GM19452 (cell line): Measurements from ENCODE around the gene CENPM.

Experiments
- ATAC-seq: cut with Tn5 transposase; IDR thresholded peaks from one replicate; pipeline ENCODE4 v1.9.1; 2021; ENCODE audit not compliant: unreplicated experiment

The CENPM gene

DNA sequence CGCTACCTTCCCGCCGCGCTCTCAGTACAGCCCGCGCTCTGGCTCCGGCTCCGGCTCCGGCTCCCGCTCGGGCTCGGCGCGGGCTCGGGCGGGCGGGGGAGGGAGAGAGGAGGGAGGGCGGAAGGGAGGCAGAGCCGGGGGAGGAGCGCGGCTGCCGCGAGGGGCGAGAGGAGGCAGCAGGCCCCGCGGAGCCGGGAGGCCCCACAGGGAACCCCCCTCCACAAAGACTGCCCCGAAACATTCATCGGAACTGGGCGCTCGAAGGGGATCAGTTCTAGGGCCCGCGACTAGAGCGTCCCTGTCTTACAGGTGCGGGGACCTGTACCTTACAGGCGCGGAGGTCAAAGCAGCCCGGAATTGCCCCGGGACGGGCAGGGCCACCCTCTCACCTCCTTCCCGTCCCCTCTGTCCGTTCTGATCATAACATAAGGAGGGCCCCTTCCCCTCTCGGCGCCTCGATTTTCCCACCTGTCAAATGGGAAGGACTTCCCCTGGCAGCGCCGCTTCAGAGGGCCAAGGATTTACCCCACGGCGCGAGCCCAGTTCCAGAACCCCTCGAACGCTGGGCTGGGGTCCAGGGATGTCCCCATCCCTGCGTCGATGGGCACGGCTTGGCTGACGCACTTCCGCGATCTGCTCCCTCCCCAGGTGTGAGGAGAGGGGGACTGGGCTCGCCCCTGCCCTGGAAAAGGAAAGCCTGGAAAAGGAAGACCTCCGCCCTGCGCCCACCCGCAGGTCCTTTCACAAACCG, 31.7 kb downstream of the CENPM start, which contains the start of gene SHISA8:
Gene SHISA8 (minus strand): TSS at position 40 of the 751 bp plus-strand sequence. CDS start 407 bp downstream, outside the sequence.
- no peak for ATAC-seq

DNA sequence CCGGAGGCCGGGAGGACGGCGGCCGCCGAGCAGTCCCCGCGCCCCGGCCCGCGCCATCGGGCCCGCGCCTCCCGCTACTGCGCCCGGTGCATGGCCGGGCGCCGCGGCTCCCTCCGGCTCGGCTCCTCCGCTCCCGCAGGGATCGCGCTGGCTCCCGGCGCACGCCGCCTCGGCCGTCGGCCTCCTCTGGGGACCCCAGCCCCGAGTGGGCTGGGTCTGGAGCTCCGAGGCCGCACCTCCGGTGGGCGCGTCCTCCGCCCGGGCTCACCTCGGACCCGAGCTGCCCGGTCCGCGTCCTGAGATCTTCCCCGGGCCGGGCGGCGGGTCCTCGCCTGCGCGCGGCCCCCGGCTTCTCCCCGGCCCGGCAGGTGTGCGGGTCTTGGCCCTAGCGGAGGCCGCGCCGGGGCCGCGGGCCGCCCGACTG, 32.3 kb downstream of the CENPM start:
- ATAC-seq: no peak

DNA sequence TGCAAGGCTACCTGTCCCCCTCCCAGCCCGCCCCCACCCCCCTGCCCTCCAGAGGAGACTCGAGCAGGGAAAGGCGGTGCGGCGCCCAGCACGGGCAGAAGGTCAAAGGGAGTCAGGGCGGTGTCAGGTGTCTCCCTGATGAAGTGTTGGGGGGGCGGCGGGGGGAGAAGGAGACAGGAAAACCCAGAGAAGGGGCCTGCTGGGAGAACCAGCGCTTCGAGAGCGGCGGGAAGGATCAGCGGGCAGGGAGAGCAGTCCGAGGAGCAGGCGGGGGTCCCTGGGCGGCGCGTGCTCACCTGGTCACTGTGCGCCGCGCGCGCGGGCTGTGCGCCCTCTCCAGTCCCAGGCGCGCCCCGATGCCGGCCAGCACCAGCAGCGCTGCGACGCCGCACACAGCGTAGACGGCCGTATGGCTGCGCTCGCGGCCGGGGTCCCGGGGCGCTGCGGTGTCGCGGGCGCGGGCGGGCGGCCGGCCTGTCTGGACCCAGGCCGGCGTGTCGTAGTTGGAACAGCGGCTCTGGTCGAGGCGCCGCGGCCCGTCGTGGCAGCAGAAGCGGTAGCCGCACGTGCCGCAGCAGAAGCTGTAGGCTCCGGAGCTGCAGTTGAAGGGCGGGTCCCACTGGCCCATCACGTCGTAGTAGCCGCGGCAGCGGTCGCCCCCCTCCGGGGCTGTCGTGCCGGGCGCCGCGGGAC, 33.0 kb downstream of the CENPM start:
- ATAC-seq: no peak

DNA sequence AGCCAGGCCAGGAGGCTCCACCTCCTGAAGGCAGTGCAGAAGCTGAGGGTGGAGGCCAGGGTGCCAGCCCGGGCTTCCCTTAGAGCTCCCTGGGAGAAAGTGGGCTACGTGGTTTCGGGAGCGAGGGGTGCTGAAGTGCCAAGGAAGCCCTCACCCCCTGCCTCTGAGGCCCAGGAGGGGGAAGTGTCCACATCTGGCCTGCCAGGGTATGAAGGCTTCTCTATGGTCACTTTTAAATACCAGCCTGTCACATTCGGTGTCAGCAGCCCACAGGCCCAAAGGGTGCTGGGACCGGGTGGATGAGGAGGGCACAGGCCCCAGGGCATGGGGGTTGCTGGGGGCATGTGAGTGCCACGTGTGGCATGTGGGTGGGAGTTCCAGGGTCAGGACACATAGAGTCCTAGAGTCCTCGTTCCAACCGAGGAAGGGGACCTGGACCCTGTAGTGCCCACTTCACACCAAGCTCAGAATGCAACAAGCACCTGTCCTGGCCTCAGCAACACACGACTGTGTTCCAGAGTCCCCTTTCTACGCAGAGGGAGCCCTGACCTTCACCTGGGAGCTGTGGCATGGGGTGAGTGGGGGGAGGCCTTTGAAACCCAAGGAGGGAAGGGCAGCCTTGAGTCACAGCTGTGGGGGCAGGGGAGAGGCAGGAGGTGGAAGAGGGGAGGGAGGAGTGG, 33.8 kb downstream of the CENPM start:
- ATAC-seq: no peak

DNA sequence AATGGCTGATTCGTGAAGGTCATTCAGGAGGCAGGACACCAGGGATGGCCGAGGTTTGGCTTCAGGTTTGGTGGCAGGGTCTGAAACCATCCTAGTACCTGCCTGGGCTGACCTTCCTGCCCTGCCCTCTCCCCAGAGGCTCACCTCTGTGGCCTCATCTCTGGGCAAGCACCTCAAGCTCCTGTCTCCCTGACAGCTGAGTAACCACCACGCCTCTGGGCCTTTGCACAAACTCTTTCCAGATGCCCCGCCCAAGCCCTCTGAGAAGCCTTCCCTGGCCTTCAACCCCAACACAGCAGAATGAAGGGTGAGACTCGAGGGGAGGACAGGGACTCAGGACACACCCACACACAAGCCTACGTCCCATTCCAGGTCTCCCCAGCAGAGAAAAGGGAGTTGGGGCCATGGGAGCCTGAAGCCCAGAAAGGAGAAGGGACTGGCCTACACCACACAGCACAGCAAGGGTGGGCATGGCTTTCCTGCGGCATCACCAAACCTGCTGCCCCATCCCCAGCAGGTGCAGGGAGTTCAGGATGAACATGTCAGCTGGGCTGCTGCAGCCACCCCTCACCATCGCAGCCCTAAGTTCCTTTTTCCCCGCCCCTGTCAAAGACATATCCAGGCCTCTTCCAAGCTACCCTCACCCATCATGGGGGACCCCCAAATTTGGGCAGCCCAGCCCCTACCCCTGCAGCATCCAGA, 34.5 kb downstream of the CENPM start:
- ATAC-seq: no peak

DNA sequence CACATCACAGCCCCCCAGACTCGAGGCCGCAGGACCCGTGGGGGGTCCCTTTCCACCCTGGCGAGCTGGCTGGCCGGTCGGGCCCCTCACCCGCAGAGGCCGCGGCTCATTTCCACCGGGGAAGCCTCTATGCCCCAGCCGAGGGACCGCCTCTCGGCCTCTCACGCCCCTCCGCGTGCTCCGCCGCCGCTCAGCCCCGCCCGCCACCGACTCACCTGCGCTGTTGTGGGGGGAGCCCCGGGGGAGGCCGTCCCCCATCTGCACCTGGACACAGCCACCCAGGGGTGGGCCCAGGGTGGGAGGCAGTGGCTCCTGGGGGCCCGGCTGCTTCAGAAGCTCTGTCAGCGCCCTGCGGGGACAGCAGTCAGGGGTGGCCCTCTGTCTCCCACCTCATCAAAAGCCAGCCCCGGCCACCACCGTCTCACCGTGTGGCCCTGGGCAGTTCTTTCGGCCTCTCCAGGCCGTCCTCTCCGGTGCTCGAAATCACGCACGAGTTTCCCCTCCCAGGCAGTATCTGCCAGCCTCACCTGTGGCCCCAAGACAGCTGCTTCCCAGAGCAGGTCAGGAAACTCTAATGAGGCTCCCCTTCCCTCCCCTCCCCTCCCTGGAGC, 35.8 kb downstream of the CENPM start:
- ATAC-seq: no peak

DNA sequence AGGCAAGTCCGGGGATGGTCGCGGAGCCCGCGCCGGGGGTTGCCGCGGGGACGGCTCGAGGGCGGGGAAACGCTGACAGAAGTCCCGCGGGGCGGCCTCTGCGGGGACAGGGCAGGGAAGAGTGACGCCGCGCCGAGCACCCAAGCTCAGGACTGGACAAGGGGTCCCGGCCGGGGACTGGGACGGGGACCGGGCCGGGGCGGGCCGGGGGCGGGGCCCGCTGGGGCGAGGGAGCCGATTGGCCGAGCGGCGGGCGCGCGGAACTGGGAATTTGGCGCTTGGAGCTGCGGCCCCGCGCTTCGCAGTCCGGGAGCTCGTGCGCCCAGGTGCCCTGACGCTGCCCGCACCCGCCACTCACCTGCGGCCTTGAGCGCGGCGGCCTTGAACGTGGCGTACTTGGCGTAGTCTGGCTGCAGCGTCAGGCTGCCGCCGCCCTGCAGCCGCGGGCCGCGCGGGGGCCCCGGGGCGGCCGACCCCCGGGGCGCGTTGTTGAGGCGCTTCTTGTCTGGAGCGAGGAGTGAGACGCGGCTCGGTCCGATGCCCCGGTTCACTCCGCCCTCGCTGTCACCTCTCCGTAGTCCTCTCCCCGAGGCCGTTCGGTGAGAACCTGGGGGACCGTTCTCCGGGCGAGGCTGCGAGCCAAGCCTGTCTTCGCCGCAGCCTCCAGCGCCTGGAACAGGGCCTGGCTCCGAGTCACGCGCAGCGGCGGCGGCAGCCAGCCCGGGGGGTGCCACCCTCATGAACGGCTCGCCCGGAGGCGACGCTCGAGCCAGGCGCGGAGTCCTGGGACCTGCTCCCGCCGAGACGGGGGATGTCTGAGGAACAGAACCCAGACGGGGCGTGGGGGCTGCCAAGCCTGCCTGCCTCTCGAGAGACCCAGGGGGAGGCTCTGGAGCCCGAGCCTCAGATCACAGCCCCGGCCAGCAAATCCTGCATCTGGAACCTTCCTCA, 36.6 kb downstream of the CENPM start:
- ATAC-seq: no peak

DNA sequence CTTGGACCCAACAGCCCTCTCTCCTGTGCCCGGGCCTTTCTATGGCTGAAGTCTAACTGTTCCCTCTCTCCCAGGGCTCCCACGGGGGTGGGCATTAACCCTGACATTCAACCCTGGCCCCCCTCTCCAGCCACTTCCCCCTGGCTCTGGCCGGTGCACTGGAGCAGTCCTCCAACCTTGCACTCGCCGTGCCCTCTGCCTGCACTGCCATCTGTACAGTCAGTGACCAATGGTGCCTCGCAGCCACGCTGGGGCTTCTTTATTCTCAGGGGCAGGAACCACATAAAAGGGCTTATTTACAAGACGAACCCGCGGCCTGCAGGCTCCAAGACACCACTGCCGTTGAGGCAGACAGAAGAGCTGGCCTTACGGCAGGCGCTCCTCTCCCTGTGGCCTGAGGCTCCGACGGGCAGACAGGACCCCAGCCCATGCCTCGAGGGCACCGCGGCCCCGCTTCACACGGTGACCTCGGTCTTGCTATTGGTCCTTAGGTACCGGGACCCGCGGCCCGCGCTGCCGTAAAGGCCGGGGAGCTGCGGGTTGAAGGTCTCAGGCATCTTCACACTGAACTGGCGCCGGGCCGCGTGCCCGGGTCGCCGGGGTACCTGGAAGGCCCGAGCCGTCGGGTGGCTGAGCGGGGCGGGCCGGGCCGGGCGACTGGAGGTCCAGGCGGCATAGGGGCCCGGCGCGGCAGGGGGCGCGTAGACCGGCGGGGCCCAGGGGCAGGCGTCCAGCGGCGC, 37.5 kb downstream of the CENPM start:
- no peak for ATAC-seq

DNA sequence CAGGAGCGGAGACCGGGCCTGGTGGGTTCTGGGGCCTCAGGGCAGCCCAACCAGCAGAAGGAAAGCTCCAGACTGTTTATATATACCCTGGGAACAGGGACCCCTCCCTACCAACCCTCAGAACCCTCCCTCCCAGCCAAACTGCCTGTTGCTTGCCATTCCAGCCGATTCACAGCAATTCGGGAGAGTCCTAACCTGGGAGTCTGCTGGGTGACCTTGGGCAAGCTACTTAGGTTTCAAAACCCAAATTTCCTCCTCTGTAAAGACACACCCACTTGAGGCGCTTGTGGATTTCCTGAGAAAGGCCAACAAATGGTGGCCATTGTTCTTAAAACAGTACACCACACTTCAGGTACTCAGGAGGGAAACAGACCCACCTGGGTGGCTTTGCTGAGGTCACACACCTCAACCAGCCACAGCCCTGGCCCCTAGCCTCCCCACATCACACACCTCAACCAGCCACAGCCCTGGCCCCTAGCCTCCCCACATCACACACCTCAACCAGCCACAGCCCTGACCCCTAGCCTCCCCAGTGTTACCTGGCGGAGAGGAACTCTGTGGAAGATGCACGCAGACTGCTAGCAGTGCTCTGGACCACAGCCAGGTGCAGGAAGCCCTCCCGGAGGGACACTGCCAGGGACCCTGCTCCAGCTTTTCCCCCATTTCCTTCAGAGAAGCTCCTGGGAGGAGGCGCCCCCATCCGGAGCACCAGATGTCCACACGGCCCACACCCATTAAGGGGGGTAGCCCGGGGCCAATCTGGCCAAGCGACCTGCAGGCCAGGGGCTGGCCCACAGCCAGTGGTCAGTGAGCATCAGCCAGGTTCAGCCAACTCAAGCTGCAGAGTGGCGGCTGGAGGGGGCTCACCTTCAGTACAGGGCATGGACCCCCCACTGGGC, 38.3 kb downstream of the CENPM start:
- ATAC-seq: no peak

DNA sequence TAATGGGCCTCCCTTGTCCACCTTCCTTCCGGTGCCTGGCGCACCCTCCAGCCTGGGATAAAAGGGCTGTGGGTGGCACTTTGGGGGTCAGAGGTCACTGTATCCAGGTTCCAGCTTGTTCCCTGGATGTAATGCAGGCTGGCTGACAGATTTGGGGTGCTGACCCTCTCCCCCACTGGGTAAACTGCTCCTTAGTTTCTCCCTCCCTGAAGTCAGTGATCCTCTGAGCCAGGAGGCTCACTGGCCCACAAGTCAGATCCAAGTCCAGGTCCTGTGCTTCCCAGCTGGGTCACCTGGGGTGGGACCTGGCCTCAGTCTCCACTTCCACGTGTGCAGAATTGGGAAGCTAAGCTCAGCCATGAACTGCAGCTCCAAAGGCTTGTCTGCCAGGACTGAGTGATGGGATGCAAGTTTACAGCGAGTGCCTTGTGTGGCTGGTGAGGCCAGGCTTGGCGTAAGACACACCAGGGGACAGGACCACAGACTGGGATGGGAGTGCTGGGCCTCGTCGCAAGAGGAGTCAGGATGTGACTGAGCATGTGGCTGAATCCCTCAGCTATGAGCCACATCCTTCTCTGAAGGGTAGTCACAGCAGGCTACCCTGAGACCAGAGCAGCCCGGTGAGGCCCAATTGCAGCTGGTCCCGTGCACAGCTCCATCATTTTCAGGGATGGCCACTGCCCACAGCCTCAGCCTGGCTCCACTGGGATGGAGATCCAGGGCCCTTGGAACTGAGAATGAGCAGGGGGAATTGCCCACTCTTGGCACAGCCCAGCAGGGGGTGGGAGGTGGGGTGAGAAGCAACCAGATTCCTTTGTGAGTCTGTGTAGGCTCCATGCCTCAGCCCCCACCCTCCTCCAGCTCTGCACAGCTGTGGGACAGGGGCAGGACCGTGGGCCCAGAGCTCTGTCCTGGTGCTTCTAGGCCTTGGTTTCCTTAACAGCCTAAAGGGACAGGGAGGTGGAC, 39.2 kb downstream of the CENPM start:
- no peak for ATAC-seq

DNA sequence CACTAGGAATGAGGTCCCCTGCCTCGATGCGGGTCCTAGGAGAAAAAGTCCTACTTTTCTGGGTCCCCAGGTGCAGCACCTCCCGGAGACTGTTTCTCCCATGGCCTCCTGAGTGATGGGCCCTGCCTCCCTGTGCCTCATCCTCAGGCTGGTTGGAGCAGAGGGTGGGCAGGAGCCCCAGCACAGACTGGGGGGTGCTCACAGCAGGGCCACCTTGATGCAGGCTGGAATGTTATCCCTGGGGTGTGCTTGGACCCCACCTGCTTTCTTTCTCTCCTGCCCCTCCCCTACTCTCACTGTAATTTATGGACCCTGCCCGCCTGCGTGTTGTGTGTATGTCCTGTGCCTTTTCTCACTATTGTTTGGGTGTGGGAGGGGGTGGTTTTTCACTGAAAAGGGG, 40.1 kb downstream of the CENPM start:
- no peak for ATAC-seq

DNA sequence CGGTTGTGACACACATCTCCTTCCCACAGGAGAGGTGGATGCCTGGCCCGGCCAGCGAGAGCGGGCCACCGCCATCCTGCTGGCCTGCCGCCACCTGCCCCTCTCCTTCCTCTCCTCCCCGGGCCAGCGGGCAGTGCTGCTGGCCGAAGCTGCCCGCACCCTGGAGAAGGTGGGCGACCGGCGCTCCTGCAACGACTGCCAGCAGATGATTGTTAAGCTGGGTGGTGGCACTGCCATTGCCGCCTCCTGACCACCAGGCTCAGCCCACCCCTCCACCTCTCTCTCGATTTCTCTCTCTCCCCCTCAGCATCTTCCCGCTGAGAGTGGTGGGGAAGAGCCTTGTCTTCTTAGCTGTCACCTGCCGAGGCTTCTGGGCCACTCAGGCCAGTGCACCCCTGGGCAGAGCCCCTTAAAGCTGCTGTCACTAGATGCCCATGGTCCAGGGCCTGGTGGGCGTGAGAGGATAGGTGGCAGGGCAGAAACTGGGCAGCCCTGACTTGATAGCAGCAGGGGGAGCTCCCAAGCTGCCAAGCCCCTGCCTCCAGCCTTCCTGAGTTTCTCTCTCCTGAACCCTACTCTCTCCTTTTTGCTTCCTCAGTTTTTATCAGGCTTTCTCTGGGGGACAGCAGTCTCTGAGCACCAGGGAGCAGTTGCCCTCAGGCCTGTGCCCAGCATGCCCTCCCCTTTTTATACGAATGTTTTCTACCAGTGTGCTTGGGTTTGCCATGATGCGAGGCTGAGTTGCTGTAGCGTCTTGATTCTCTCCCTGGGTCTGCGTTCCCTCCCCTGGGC, 41.3 kb downstream of the CENPM start:
- ATAC-seq: no peak

DNA sequence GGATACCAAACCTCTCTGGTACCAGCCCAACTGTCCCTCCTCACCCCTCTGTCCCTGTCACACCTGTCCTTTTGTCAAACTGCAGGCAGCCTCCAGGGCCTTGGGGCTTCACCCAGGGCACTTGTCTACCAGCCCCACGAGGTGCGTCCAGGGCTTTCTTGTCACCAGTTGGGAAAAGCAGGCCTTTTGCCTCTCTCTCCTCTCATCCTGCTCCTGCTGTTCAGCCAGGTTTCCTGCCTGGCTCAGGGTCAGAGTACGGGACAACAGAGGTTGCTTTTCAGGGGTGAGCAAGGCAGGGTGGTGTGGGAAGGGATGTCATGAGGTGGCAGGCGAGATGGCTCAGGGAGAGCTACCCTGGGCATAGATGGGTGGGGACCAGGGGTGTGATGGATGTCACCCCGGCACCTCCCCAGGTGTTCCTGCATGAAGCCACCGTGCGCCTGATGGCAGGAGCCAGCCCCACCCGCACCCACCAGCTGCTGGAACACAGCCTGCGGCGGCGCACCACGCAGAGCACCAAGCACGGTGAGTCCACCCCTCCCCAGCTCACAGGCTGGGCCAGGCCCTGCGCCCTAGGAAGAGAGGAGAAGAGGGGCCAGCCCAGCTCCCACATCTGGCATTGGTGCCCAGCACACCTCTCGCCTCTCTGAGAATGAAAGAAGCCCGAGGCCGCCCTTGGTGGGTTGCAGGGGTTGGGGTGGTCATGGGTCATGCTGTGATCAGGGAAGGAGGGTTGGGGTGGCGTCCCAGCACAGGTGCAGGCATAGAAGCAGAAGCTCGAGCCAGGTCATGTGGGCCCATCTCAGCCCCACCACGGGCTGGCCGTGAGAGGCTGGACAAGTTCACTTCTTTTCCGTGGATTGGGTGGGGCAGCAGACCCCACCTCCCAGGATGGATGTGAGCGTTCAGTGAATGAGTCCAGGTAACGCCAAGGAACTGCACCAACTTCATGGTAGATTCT, 42.2 kb downstream of the CENPM start:
- no peak for ATAC-seq

DNA sequence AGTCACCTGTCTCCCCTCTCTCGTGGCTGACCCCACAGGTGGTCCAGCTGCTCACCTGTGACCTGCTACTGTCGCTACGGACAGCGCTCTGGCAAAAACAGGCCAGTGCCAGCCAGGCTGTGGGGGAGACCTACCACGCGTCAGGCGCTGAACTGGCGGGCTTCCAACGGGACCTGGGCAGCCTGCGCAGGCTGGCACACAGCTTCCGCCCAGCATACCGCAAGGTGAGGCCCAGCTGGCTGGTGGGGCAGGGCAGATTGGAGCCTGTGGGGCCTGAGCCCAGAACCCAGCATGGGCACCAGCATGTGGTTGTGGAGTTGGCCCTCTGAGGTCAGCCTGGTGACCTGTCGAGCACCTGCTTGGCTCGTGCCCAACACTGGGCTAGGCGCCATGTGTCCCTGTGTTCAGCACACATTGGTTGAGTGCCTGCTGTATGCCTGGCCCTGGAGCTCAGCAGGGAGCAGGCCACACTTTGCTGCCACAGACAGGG, 44.0 kb downstream of the CENPM start:
- ATAC-seq: no peak

DNA sequence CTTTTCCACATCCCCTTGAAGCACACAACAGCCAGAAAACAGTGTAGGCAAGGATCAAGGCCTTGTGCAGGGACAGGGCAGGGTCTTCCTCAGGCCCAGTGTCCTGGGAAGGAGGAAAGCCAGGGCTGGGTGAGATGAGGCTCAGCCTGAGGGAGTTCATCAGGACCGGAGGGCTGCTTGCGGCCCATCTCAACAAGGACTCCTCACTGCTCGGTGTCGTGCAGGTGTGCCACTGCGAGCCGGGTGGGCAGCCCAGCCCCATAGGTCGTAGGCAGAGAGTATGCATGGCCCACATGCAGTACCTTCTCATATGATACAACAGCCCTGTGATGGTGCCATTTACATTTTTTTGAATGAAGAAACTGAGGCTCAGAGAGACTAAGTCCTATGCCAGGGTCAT, 44.9 kb downstream of the CENPM start:
- ATAC-seq: no peak
